Keratinocyte (primary cell): Measurements from ENCODE around the gene PSMG2.

Source experiments
- EZH2 ChIP-seq: IDR thresholded peaks from one replicate; pipeline ENCODE4 v1.6.1; 2012; ENCODE audit warnings: inconsistent platforms, mild to moderate bottlenecking, low read length, moderate library complexity
- TF ChIP-seq, protein P1 (sequence below), 3 experiments: IDR thresholded peaks in 1 of 3; conservative IDR thresholded peaks in 1 of 3; optimal IDR thresholded peaks in 1 of 3; 2 replicates in 2 of 3; 3 replicates in 1 of 3; pipeline versions ENCODE3 to v1.5.1; 2011; ENCODE audit warnings: low read length in 3 of 3, mild to moderate bottlenecking in 3 of 3, moderate library complexity in 2 of 3, control low read depth in 1 of 3, inconsistent platforms in 1 of 3; ENCODE audit not compliant: insufficient read depth in 2 of 3; ENCODE audit errors: extremely low read depth in 1 of 3

DNA sequence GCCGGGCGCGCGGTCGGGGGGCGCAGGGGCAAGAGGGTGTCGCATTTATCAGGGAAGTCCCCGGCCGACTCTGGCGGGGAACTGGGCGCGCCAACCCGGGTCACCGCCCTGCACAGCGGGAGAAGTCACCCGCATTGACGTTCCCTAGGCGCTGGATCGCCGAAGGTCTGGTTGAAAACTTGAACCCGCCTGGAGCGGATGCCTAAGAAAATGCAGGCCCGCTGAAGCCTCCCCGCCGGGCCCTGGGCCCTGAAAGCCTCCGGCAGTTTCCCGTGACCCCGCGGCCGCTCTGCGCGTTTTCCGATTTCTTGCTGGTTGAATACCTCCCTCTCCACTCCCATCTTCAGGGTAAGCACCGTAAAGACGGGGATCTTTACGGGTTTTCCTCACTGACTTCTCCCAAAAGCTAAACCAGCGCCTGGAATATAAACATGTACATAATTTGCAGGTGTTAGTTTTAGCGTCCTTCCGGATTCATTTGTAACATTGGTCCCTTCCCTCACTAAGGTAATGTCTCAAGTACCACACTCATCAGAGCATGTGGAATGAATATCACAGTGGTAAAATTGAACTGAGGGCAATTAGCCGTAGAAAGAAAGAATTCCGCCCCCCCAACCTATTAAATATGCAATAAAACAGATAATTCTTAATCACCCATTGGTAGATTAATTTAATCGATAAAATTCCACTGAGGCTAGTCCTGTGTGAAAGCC, 44.3 kb upstream of the PSMG2 start:
- TF ChIP-seq, protein P1, sequence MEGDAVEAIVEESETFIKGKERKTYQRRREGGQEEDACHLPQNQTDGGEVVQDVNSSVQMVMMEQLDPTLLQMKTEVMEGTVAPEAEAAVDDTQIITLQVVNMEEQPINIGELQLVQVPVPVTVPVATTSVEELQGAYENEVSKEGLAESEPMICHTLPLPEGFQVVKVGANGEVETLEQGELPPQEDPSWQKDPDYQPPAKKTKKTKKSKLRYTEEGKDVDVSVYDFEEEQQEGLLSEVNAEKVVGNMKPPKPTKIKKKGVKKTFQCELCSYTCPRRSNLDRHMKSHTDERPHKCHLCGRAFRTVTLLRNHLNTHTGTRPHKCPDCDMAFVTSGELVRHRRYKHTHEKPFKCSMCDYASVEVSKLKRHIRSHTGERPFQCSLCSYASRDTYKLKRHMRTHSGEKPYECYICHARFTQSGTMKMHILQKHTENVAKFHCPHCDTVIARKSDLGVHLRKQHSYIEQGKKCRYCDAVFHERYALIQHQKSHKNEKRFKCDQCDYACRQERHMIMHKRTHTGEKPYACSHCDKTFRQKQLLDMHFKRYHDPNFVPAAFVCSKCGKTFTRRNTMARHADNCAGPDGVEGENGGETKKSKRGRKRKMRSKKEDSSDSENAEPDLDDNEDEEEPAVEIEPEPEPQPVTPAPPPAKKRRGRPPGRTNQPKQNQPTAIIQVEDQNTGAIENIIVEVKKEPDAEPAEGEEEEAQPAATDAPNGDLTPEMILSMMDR (optimal IDR thresholded peaks at IDR 0.05 in 1 of 3, IDR thresholded peaks at IDR 0.05 in 1 of 3, conservative IDR thresholded peaks at IDR 0.05 in 1 of 3; ENCODE audit: extremely low read depth in 1 of 3, insufficient read depth in 2 of 3, low read length in 3 of 3), result no peak
- TF ChIP-seq EZH2, result no peak
